B cell (primary cell): ENCODE data around the gene DTNA. TPM values are rescaled to one million over a fixed set of nuclear protein-coding genes. Genes with fewer than 3 reads are reported as not detected.

Experiments
- ATAC-seq: fragments of 200-7000 bp; cut with Tn5 transposase; one replicate; pipeline ENCODE4 v1.10.0; 2021; ENCODE audit warnings: low read depth, mild to moderate bottlenecking, moderate number of reproducible peaks, moderate library complexity
- CTCF ChIA-PET: fragments of 350-600 bp; sonication (Branson Sonifier 250); formaldehyde crosslinking; loops from one replicate; lab custom pipeline; 2021; ENCODE audit warnings: antibody characterized with exemption, inconsistent platforms; lab: Charles Lee
- POLR2A ChIA-PET: fragments of 350-600 bp; sonication (Branson Sonifier 250); formaldehyde crosslinking; loops from one replicate; lab custom pipeline; 2021; ENCODE audit warnings: antibody characterized with exemption; lab: Charles Lee
- DNase-seq: peaks from one replicate; pipeline ENCODE4 v3.0.0; 2013
- H2AFZ ChIP-seq: 2 replicates; pipeline ENCODE4 v1.6.1; 2012; ENCODE audit warnings: mild to moderate bottlenecking, low read depth, low read length; ENCODE audit not compliant: insufficient read depth, poor library complexity, severe bottlenecking
- H3K27ac ChIP-seq, 2 donors: 1 replicate in 1 of 2; 2 replicates in 1 of 2; pipeline ENCODE4 v1.5.1; 2012 to 2013; ENCODE audit warnings: low read length in 2 of 2, mild to moderate bottlenecking in 2 of 2, moderate library complexity in 1 of 2
- H3K27me3 ChIP-seq, 4 experiments: fragments of 200-600 bp in 1 of 4; sonication (generic) in 1 of 4; replicated peaks in 1 of 4; 1 replicate in 2 of 4; 2 replicates in 2 of 4; pipeline versions ENCODE4 v1.6.1 to v1.7.0; 2013 to 2016; ENCODE audit warnings: low read length in 3 of 4, mild to moderate bottlenecking in 2 of 4, mixed read lengths in 1 of 4, moderate library complexity in 1 of 4; ENCODE audit not compliant: insufficient read depth in 4 of 4, control insufficient read depth in 3 of 4; ENCODE audit errors: control extremely low read depth in 1 of 4
- H3K36me3 ChIP-seq, 2 experiments: replicated peaks in 1 of 2; 1 replicate in 1 of 2; 2 replicates in 1 of 2; pipeline versions ENCODE4 v1.6.1 to v1.7.1; 2013; ENCODE audit warnings: low read length in 1 of 2; ENCODE audit not compliant: insufficient read depth in 2 of 2, control insufficient read depth in 1 of 2; ENCODE audit errors: control extremely low read depth in 1 of 2, extremely low read depth in 1 of 2
- H3K4me1 ChIP-seq, 2 donors: fragments of 200-600 bp in 1 of 2; sonication (generic) in 1 of 2; 1 replicate in 1 of 2; 2 replicates in 1 of 2; pipeline versions ENCODE4 v1.5.1 to v1.6.1; 2013 to 2017; ENCODE audit warnings: low read length in 2 of 2; ENCODE audit not compliant: control insufficient read depth in 2 of 2, insufficient read depth in 2 of 2
- H3K4me2 ChIP-seq: replicated peaks from 2 replicates; pipeline ENCODE3; 2012; ENCODE audit warnings: mild to moderate bottlenecking, low read depth, low read length; ENCODE audit not compliant: poor library complexity, severe bottlenecking
- H3K4me3 ChIP-seq, 5 experiments: fragments of 200-600 bp in 1 of 5; sonication (generic) in 1 of 5; 1 replicate in 3 of 5; 2 replicates in 2 of 5; pipeline versions ENCODE4 v1.5.1 to v1.7.0; 2011 to 2016; ENCODE audit warnings: low read length in 4 of 5, mild to moderate bottlenecking in 4 of 5, low read depth in 2 of 5, control low read depth in 1 of 5, moderate library complexity in 1 of 5; ENCODE audit not compliant: insufficient read depth in 1 of 5; ENCODE audit errors: control extremely low read depth in 1 of 5, extremely low read depth in 1 of 5
- H3K79me2 ChIP-seq: fragments of 200-600 bp; sonication (generic); one replicate; pipeline ENCODE4 v1.6.0; 2016; ENCODE audit warnings: low read length; ENCODE audit not compliant: control insufficient read depth, insufficient read depth
- H3K9ac ChIP-seq: fragments of 200-600 bp; sonication (generic); 2 replicates; pipeline ENCODE4 v1.6.1; 2017; ENCODE audit warnings: mild to moderate bottlenecking, low read length, moderate library complexity
- H3K9me3 ChIP-seq, 3 donors: one replicate each; pipeline versions ENCODE4 v1.6.1 to v1.7.1; 2013; ENCODE audit warnings: low read length in 2 of 3; ENCODE audit not compliant: control insufficient read depth in 2 of 3, insufficient read depth in 1 of 3; ENCODE audit errors: control extremely low read depth in 1 of 3
- H4K20me1 ChIP-seq: 2 replicates; pipeline ENCODE4 v1.6.0; 2012; ENCODE audit warnings: mild to moderate bottlenecking, low read length; ENCODE audit not compliant: insufficient read depth, control insufficient read depth, poor library complexity, severe bottlenecking
- H3K27ac Mint-ChIP-seq: one replicate; pipeline ENCODE4 v1.8.0; 2021; ENCODE audit warnings: mixed read lengths
- H3K27me3 Mint-ChIP-seq: one replicate; pipeline ENCODE4 v1.8.0; 2021; ENCODE audit warnings: mixed read lengths
- H3K4me1 Mint-ChIP-seq: one replicate; pipeline ENCODE4 v1.8.0; 2021; ENCODE audit warnings: mixed read lengths
- H3K4me3 Mint-ChIP-seq: one replicate; pipeline ENCODE4 v1.8.0; 2021; ENCODE audit warnings: mixed read lengths
- H3K9me3 Mint-ChIP-seq: one replicate; pipeline ENCODE4 v1.8.0; 2022; ENCODE audit warnings: mixed read lengths; ENCODE audit not compliant: insufficient read depth
- CTCF ChIP-seq: fragments of 200-600 bp; IDR thresholded peaks from one replicate; pipeline ENCODE4 v1.8.0; 2022; ENCODE audit warnings: antibody characterized with exemption, mild to moderate bottlenecking
- EZH2 ChIP-seq: IDR thresholded peaks from 2 replicates; pipeline ENCODE4 v1.6.1; 2012; ENCODE audit warnings: borderline replicate concordance, low read depth, mild to moderate bottlenecking, moderate library complexity, low read length; ENCODE audit not compliant: insufficient read depth, poor library complexity, severe bottlenecking
- WGBS: methylation state at CpG from one replicate; pipeline ENCODE4 v1.1.5; 2013; ENCODE audit warnings: missing lambda C conversion rate; ENCODE audit not compliant: insufficient coverage; 5-methylcytosine and 5-hydroxymethylcytosine counted together
- intact Hi-C: fragments of 100-400 bp; cut with micrococcal nuclease; formaldehyde crosslinking; loops from one replicate; pipeline ENCODE4 v1.10.0; 2022
- polyA plus RNA-seq: library from polyadenylated mRNA; depleted of rRNA; stranded (reverse); fragments of >200 nt; gene quantifications from 2 replicates; pipeline ENCODE4 v1.2.3, GENCODE V29; 2012
- total RNA-seq, 2 donors: library from RNA; stranded (reverse); fragments of 120-200 nt in 1 of 2; gene quantifications; 1 replicate in 1 of 2; 2 replicates in 1 of 2; pipeline versions ENCODE4 v1.2.3 to v1.2.4, GENCODE V29; 2013 to 2022

Gene DTNA
- total and polyA plus RNA-seq, 2 donors (not counting 1 experiment from before 2014, with no cell fraction given), result not detected

GRCh38 chr18:34809451-34810072, 99.5 kb downstream of the DTNA start:
- peaks cover 7% of the 10 kb centered on the region for H3K27me3 Mint-ChIP-seq

GRCh38 chr18:34816183-34816582, 106.1 kb downstream of the DTNA start:
- no peaks in the 10 kb centered on the region for H3K4me1 Mint-ChIP-seq
- intact Hi-C loops, result no loop called here
- Histone ChIP-seq H3K4me1 (no peaks in the 10 kb centered on the region), H3K36me3 (no peaks in the 10 kb centered on the region), H3K9ac (no peak overlapping the region), H3K9me3 (no peaks in the 10 kb centered on the region), H3K4me3 (no peak overlapping the region), H3K4me2 (no peak overlapping the region), H3K27ac (no peak overlapping the region), H4K20me1 (no peaks in the 10 kb centered on the region), H3K27me3 (no peaks in the 10 kb centered on the region), H2AFZ (no peak overlapping the region), H3K79me2 (no peaks in the 10 kb centered on the region)
- TF ChIP-seq EZH2 (no peak), CTCF (no peak)
- POLR2A ChIA-PET, result no interaction called here
- H3K4me3 Mint-ChIP-seq, result no peak overlapping the region
- DNase-seq, result no peak
- no CpG with 5 or more reads among the region's 6 CpGs for WGBS
- CTCF ChIA-PET, result no interaction called here
- H3K27ac Mint-ChIP-seq, result no peak overlapping the region
- no peak for ATAC-seq
- no peaks in the 10 kb centered on the region for H3K9me3 Mint-ChIP-seq
- H3K27me3 Mint-ChIP-seq, result peaks cover 10% of the 10 kb centered on the region

More at GRCh38 chr18:34809451-34810072, 99.5 kb downstream of the DTNA start:
- no peak overlapping the region for H3K9ac ChIP-seq
- ATAC-seq, result no peak
- ChIA-PET CTCF (no interaction called here), POLR2A (no interaction called here)
- no peaks in the 10 kb centered on the region for H3K4me1 Mint-ChIP-seq
- no peaks in the 10 kb centered on the region for H3K79me2 ChIP-seq
- no peaks in the 10 kb centered on the region for H3K27me3 ChIP-seq
- H3K4me2 ChIP-seq, result no peak overlapping the region
- no peak overlapping the region for H3K27ac ChIP-seq
- no peaks in the 10 kb centered on the region for H4K20me1 ChIP-seq
- H3K9me3 ChIP-seq, result no peaks in the 10 kb centered on the region
- no peak overlapping the region for H3K27ac Mint-ChIP-seq
- no CpG with 5 or more reads among the region's 6 CpGs for WGBS
- DNase-seq, result no peak
- H3K4me3 ChIP-seq, result no peak overlapping the region
- no peak overlapping the region for H2AFZ ChIP-seq
- no peaks in the 10 kb centered on the region for H3K9me3 Mint-ChIP-seq
- H3K4me3 Mint-ChIP-seq, result no peak overlapping the region
- intact Hi-C loops, result no loop called here
- TF ChIP-seq CTCF (no peak), EZH2 (no peak)
- H3K4me1 ChIP-seq, result no peaks in the 10 kb centered on the region
- H3K36me3 ChIP-seq, result no peaks in the 10 kb centered on the region
